GM19324 (cell line): Measurements from ENCODE around the gene UGT1A3.

ENCODE experiments used
- ATAC-seq: cut with Tn5 transposase; IDR thresholded peaks from one replicate; pipeline ENCODE4 v1.9.1; 2021; ENCODE audit warnings: mild to moderate bottlenecking, moderate library complexity; ENCODE audit not compliant: unreplicated experiment, low FRiP score

Gene UGT1A3

GRCh38 chr2:233811732-233812131 lies 82.9 kb downstream of the UGT1A3 start:
- ATAC-seq = no peak

GRCh38 chr2:233813236-233814055 lies 84.6 kb downstream of the UGT1A3 start:
- no peak for ATAC-seq

GRCh38 chr2:233814056-233814835 lies 85.4 kb downstream of the UGT1A3 start:
- no peak for ATAC-seq

- no peak for ATAC-seq
Measured at GRCh38 chr2:233815861-233816260, 87.0 kb downstream of the UGT1A3 start.

GRCh38 chr2:233816334-233816733 lies 87.5 kb downstream of the UGT1A3 start:
- no peak for ATAC-seq

GRCh38 chr2:233816771-233817170 lies 87.9 kb downstream of the UGT1A3 start:
- ATAC-seq = no peak

GRCh38 chr2:233817361-233817911 lies 88.6 kb downstream of the UGT1A3 start:
- ATAC-seq = no peak

- ATAC-seq = no peak
Measured at GRCh38 chr2:233817995-233818638, 89.3 kb downstream of the UGT1A3 start.

- no peak for ATAC-seq
Measured at GRCh38 chr2:233818639-233819621, 90.1 kb downstream of the UGT1A3 start.

- no peak for ATAC-seq
Measured at GRCh38 chr2:233819884-233820773, 91.3 kb downstream of the UGT1A3 start.

- ATAC-seq = no peak
Measured at GRCh38 chr2:233820774-233821105, 91.9 kb downstream of the UGT1A3 start.

- ATAC-seq = no peak
Measured at GRCh38 chr2:233821196-233821595, 92.4 kb downstream of the UGT1A3 start.

- ATAC-seq = no peak
Measured at GRCh38 chr2:233821709-233822100, 92.9 kb downstream of the UGT1A3 start.

GRCh38 chr2:233822101-233822771 lies 93.4 kb downstream of the UGT1A3 start:
- no peak for ATAC-seq
